Germinal center (tissue), 1 donor: Measurements from ENCODE around the gene SATB2.

Source experiments
- DNase-seq: peaks from one replicate; pipeline ENCODE4 v3.0.0; 2012; ENCODE audit warnings: mixed read lengths, low spot score

SATB2 gene

GRCh38 chr2:199257261-199258224, 200.2 kb downstream of the SATB2 start:
- no peak for DNase-seq

DNA sequence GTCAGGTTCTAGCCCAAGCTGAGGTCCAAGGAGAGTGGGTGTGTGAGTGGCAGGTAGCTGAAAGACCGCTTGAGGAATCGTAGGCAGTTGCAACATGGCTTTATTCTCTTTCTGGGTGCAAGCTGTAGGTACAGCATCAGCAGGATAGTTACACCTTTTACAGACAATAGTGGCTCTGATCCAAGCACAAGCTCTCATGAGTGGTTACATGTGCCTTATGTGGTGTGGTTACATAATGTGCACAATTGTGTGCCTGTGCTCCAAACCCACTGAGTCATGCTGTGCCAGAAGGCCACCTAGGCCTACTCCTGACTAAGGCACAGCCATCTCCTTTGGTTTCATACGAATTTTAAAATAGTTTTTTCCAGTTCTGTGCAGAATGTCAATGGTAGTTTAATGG, 227.6 kb downstream of the SATB2 start:
- DNase-seq, result no peak

- no peak for DNase-seq
These were observed 228.6 kb downstream of the SATB2 start for GRCh38 chr2:199228887-199229819.

DNA sequence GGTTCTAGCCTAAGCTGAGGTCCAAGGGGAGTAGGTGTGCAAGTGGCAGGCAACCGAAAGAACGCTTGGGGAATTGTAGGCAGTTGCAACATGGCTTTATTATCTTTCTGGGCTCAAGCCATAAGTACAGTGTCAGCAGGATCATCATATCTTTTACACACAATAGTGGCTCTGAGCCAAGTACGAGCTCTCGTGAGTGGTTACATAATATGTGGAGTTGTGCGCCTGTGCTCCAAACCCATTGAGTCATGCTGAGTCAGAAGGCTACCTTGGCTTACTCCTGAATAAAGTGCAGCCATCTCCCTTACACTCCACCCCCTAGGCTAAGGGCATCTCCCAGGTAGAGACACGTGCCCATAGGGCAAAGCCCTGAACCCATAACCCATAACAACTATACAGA, 233.9 kb downstream of the SATB2 start:
- no peak for DNase-seq

GRCh38 chr2:199220920-199221319, 236.8 kb downstream of the SATB2 start:
- no peak for DNase-seq

GRCh38 chr2:199219551-199219950, 238.2 kb downstream of the SATB2 start:
- DNase-seq, result no peak
